GM18867 (cell line): ENCODE measurements around the gene KLHDC4.
"Not testable (repeated sequence)": the region's sequence is repeated elsewhere in the genome, so short reads cannot be mapped to it uniquely, and the experiment has no call there.

ENCODE experiments used
- ATAC-seq: cut with Tn5 transposase; IDR thresholded peaks from one replicate; pipeline ENCODE4 v1.9.1; 2021; ENCODE audit warnings: mild to moderate bottlenecking, moderate library complexity; ENCODE audit not compliant: unreplicated experiment

The KLHDC4 gene

GRCh38 chr16:87685766-87686165 lies 80.0 kb downstream of the KLHDC4 start:
- no peak for ATAC-seq

DNA sequence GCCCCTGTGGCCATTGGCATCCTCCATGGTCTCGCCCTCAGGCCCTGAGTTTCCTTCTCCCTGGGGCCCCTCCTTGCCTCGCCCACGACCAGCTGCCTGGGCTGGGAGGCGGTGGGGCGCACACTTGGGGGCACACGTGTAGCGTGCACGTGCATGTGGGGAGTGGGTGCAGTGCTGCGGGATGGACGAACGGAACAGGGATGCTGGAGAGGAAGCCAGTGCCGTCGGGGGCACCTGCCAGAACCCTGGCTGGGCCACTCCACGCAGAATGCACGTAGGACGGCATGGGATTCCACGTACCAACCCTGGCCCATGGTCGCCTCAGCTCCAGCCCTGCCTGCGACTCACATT lies 80.4 kb downstream of the KLHDC4 start:
- ATAC-seq, result no peak

- no peak for ATAC-seq
Observed at GRCh38 chr16:87684711-87685404, 80.9 kb downstream of the KLHDC4 start.

DNA sequence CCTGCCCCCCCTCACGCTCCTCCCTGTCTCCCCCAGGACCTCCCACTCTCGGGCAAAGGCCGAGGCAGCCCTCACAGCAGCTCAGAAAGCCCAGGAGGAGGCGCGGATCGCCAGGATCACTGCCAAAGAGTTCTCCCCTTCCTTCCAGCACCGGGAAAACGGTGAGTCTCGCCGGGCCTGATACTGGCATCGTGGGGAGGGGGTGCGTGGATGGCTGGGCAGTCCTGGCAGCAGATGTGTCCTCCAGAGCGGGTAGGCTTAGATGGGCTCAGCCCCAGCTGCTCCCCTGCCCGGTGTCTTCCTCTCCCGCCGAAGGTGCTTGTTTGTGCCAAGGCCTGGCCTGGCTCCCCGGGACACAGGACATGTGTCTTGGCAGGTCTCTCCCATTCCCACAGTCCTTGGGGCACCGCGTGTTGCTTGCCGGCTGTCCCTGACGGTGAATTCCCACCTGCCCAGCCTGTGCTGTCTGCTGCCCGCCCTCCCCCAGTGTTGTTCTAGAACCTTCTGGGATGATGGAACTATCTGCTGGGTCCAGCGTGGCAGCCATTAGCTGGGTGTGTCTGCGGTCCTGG lies 81.6 kb downstream of the KLHDC4 start:
- ATAC-seq, result no peak

DNA sequence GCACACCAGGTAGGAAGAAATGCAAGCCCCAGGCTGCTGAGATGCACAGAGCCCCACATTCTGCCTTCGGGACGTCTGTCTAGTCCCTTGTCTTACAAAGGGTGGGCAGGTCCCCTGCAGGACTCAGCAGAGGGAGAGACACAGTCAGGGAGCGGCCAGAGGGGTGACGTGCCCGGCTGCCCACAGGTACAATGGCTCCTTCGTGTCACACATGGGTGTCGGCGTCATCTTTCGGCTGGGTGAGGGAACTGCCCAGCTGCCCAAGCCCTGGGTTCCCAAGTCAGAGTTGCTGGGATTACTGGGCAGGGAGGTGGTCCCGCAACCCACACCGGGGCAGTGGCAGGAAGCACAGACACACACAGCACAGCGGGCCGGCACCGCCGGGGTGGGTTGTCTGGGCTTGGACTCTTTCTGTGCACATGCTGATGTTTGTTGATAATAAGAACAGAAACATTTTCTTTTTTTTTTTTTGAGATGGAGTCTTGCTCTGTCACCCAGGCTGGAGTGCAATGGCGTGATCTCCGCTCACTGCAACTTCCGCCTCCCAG lies 82.9 kb downstream of the KLHDC4 start:
- no peak for ATAC-seq

- no peak for ATAC-seq
Observed at GRCh38 chr16:87681981-87682570, 83.7 kb downstream of the KLHDC4 start.

DNA sequence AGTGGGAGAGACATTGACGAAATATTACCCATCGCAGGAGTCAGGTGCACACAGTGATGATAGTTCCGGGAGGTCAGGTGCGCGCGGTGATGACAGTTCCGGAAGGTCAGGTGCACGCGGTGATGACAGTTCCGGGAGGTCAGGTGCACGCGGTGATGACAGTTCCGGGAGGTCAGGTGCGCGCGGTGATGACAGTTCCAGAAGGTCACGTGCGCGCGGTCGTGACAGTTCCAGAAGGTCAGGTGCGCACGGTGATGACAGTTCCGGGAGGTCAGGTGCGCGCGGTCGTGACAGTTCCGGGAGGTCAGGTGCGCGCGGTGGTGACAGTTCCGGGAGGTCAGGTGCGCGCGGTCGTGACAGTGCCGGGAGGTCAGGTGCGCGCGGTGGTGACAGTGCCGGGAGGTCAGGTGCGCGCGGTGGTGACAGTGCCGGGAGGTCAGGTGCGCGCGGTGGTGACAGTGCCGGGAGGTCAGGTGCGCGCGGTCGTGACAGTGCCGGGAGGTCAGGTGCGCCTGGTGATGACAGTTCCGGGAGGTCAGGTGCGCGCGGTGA lies 84.7 kb downstream of the KLHDC4 start:
- not testable (repeated sequence) for ATAC-seq

- no peak for ATAC-seq
Observed at GRCh38 chr16:87680272-87680644, 85.5 kb downstream of the KLHDC4 start.

GRCh38 chr16:87679593-87680271 lies 86.1 kb downstream of the KLHDC4 start:
- no peak for ATAC-seq

- ATAC-seq, result no peak
Observed at GRCh38 chr16:87678618-87679017, 87.2 kb downstream of the KLHDC4 start.

- no peak for ATAC-seq
Observed at GRCh38 chr16:87677830-87678229, 88.0 kb downstream of the KLHDC4 start.

- no peak for ATAC-seq
Observed at GRCh38 chr16:87675111-87675719, 90.6 kb downstream of the KLHDC4 start.

- no peak for ATAC-seq
Observed at GRCh38 chr16:87674419-87674818, 91.4 kb downstream of the KLHDC4 start.

DNA sequence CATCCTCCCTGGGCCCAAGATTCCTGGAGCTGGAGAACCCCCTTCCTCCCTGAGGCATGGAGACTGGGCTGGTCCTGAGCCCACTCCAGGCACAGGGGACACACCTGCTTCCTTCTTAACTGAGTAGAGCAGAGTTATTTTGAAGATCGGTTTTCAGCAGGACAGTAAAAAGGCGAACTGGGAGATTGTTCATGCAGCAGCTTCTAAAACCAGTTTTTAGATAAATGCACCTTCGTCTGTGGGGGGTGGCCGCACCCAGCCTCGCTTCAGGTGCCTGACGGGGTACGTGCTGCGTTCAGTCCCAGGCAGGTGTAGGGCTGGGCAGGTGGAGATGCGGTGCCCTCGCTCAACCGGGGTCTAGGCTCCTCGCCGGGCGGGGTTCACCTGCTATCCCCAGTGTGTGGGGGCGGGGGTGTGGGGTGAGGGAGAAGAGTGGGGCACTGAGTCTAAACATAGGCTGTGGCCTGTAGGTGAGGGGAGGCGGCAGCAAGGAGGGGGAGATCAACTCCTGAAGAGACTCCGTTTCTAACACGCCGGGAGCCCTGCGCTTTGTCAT lies 94.0 kb downstream of the KLHDC4 start:
- ATAC-seq, result no peak

- no peak for ATAC-seq
Observed at GRCh38 chr16:87671221-87671620, 94.6 kb downstream of the KLHDC4 start.

DNA sequence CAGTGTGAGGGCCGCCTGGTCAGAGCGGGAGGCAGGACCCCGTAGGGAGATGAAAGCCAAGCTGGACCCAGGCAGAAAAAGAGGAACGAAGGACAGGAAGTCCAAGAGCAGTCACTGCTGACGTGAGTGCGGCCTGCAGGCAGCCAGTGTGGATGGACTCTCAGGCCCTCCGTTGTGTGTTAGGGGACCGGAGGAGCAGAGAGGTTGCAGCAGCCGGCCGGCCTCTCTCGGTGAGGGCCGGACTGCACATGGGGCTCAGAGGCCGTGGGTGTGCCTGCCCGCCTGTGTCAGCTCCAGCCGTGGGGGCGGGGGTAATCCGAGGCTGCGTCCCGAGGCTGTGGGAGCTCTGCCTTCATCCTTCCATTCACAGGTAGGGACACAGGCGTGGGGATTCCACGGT lies 96.1 kb downstream of the KLHDC4 start:
- ATAC-seq, result no peak

GRCh38 chr16:87667946-87668345 lies 97.8 kb downstream of the KLHDC4 start:
- ATAC-seq, result no peak

- no peak for ATAC-seq
Observed at GRCh38 chr16:87667443-87667842, 98.3 kb downstream of the KLHDC4 start.

- no peak for ATAC-seq
Observed at GRCh38 chr16:87666919-87667318, 98.9 kb downstream of the KLHDC4 start.

GRCh38 chr16:87665193-87665592 lies 100.6 kb downstream of the KLHDC4 start:
- ATAC-seq, result no peak

- ATAC-seq, result no peak
Observed at GRCh38 chr16:87664792-87665191, 101.0 kb downstream of the KLHDC4 start.
